Adrenal gland (tissue), 5 donors: ENCODE data around the gene TREH.

Source experiments
- POLR2A ChIP-seq, 2 donors: fragments of 450-650 bp; IDR thresholded peaks; one replicate each; pipeline ENCODE4 v1.6.1; 2017; ENCODE audit warnings: antibody characterized with exemption in 2 of 2, mild to moderate bottlenecking in 2 of 2, moderate library complexity in 1 of 2
- TF ChIP-seq, protein P1 (sequence below), 6 experiments: fragments of 450-650 bp in 4 of 6; fragments of 200-600 bp in 2 of 6; sonication (generic) in 1 of 6; IDR thresholded peaks; 1 replicate in 5 of 6; 2 replicates in 1 of 6; pipeline versions ENCODE4 v1.5.1 to v1.8.0; 2016 to 2021; ENCODE audit warnings: antibody characterized with exemption in 6 of 6, mild to moderate bottlenecking in 2 of 6, moderate library complexity in 1 of 6
- donor health status: DM: no; HTN: no; CAD: no.

- TF ChIP-seq, protein P1, sequence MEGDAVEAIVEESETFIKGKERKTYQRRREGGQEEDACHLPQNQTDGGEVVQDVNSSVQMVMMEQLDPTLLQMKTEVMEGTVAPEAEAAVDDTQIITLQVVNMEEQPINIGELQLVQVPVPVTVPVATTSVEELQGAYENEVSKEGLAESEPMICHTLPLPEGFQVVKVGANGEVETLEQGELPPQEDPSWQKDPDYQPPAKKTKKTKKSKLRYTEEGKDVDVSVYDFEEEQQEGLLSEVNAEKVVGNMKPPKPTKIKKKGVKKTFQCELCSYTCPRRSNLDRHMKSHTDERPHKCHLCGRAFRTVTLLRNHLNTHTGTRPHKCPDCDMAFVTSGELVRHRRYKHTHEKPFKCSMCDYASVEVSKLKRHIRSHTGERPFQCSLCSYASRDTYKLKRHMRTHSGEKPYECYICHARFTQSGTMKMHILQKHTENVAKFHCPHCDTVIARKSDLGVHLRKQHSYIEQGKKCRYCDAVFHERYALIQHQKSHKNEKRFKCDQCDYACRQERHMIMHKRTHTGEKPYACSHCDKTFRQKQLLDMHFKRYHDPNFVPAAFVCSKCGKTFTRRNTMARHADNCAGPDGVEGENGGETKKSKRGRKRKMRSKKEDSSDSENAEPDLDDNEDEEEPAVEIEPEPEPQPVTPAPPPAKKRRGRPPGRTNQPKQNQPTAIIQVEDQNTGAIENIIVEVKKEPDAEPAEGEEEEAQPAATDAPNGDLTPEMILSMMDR (IDR thresholded peaks at IDR 0.05): peak in 3 of 6 experiments; percentile 5 to 35 (median 35)
- peak in 1 of 2 donors; percentile 68 for TF ChIP-seq POLR2A (IDR thresholded peaks at IDR 0.05)
These were observed 44.8 kb downstream of the TREH start for GRCh38 chr11:118634431-118635236.
